ENCODE data around the gene UBE2O.

GRCh38 chr17:76376318-76377133 lies 76.4 kb downstream of the UBE2O start:
- TF ChIP-seq POLR2A (IDR thresholded peaks at IDR 0.05) (peak in 2 of 3 donors; percentile 33 to 66), CTCF (IDR thresholded peaks at IDR 0.05) (no peak)

All from body of pancreas (tissue), 4 donors.